Stimulated activated CD4-positive, alpha-beta T cell treated with anti-CD3 and anti-CD28 coated beads, Interleukin-2, amount 100 ng/mL, for 4 hours (primary cell): ENCODE measurements around the gene GTF2E1.
A peak's percentile ranks its signal among the peaks of the same experiment; 100 is the strongest.
"Not testable (repeated sequence)": the region's sequence is repeated elsewhere in the genome, so short reads cannot be mapped to it uniquely, and the experiment has no call there.

Experiments
- DNase-seq: peaks from one replicate; pipeline ENCODE4 v3.0.0-alpha.2; 2020; ENCODE audit warnings: low read depth

Gene GTF2E1

GRCh38 chr3:120756061-120756460, 13.5 kb downstream of the GTF2E1 start:
- no peak for DNase-seq

- not testable (repeated sequence) for DNase-seq
Measured at GRCh38 chr3:120758551-120758950, 16.0 kb downstream of the GTF2E1 start.

GRCh38 chr3:120762615-120763014, 20.1 kb downstream of the GTF2E1 start:
- no peak for DNase-seq

GRCh38 chr3:120763601-120764000, 21.1 kb downstream of the GTF2E1 start:
- DNase-seq = no peak

- DNase-seq = no peak
Measured at GRCh38 chr3:120764206-120764605, 21.7 kb downstream of the GTF2E1 start.

- no peak for DNase-seq
Measured at GRCh38 chr3:120765830-120766493, 23.4 kb downstream of the GTF2E1 start.

GRCh38 chr3:120766576-120766975, 24.0 kb downstream of the GTF2E1 start:
- no peak for DNase-seq

GRCh38 chr3:120767106-120767505, 24.6 kb downstream of the GTF2E1 start:
- DNase-seq = no peak

GRCh38 chr3:120769436-120769835, 26.9 kb downstream of the GTF2E1 start:
- DNase-seq = no peak

GRCh38 chr3:120770891-120771290, 28.3 kb downstream of the GTF2E1 start:
- DNase-seq = no peak

- DNase-seq = no peak
Measured at GRCh38 chr3:120772081-120772480, 29.5 kb downstream of the GTF2E1 start.

- no peak for DNase-seq
Measured at GRCh38 chr3:120773932-120774331, 31.4 kb downstream of the GTF2E1 start.

- DNase-seq = no peak
Measured at GRCh38 chr3:120775411-120775810, 32.9 kb downstream of the GTF2E1 start.

- DNase-seq = no peak
Measured at GRCh38 chr3:120778776-120779175, 36.2 kb downstream of the GTF2E1 start.

- no peak for DNase-seq
Measured at GRCh38 chr3:120780977-120781376, 38.4 kb downstream of the GTF2E1 start.

- not testable (repeated sequence) for DNase-seq
Measured at GRCh38 chr3:120785832-120786231, 43.3 kb downstream of the GTF2E1 start.

GRCh38 chr3:120791010-120791409, 48.5 kb downstream of the GTF2E1 start:
- no peak for DNase-seq

- no peak for DNase-seq
Measured at GRCh38 chr3:120791913-120792312, 49.4 kb downstream of the GTF2E1 start.

GRCh38 chr3:120793601-120794000, 51.1 kb downstream of the GTF2E1 start:
- no peak for DNase-seq

- peak; percentile 54 for DNase-seq
Measured at GRCh38 chr3:120795017-120795648, 52.6 kb downstream of the GTF2E1 start.

GRCh38 chr3:120795959-120796358, 53.4 kb downstream of the GTF2E1 start:
- DNase-seq = no peak

- no peak for DNase-seq
Measured at GRCh38 chr3:120796976-120797375, 54.4 kb downstream of the GTF2E1 start.

- DNase-seq = no peak
Measured at GRCh38 chr3:120797857-120798256, 55.3 kb downstream of the GTF2E1 start.

- no peak for DNase-seq
Measured at GRCh38 chr3:120798346-120798745, 55.8 kb downstream of the GTF2E1 start.
